Panc1 (cell line): ENCODE data around the gene SHQ1. TPM values are rescaled to one million over a fixed set of nuclear protein-coding genes. Genes with fewer than 3 reads are reported as not detected.

Source experiments
- ATAC-seq: fragments of 200-7000 bp; cut with Tn5 transposase; 2 replicates; pipeline ENCODE4 v1.9.1; 2020; ENCODE audit warnings: mild to moderate bottlenecking, moderate library complexity
- BruUV-seq: library from RNA; stranded (reverse); fragments of 400-500 nt; replicated peaks from 2 replicates; lab custom pipeline; 2021; lab: Mats Ljungman, UMichigan
- CTCF ChIA-PET: fragments of 300-600 bp; sonication (Branson Sonifier 250); formaldehyde crosslinking; loops from one replicate; lab custom pipeline; 2022; ENCODE audit warnings: antibody characterized with exemption; lab: Charles Lee
- POLR2A ChIA-PET: fragments of 300-600 bp; sonication (Branson Sonifier 250); formaldehyde crosslinking; loops from one replicate; lab custom pipeline; 2022; ENCODE audit warnings: antibody characterized with exemption; lab: Charles Lee
- DNase-seq: peaks from one replicate; pipeline ENCODE4 v3.0.0-alpha.2; 2010; ENCODE audit warnings: low read depth, low spot score
- H3K27ac ChIP-seq: 2 replicates; pipeline ENCODE4 v1.5.1; 2011; ENCODE audit warnings: mild to moderate bottlenecking, low read length, inconsistent platforms
- H3K27me3 ChIP-seq: fragments of 200-500 bp; sonication (Bioruptor generic); 2 replicates; pipeline ENCODE4 v1.6.0; 2014; ENCODE audit warnings: low read length, inconsistent platforms; ENCODE audit not compliant: control insufficient read depth, insufficient read depth
- H3K36me3 ChIP-seq: fragments of 200-500 bp; sonication (Bioruptor generic); 2 replicates; pipeline ENCODE4 v1.5.1; 2014; ENCODE audit warnings: inconsistent platforms, mild to moderate bottlenecking, low read length, moderate library complexity; ENCODE audit not compliant: control insufficient read depth, insufficient read depth
- H3K4me1 ChIP-seq: 2 replicates; pipeline ENCODE4 v1.5.1; 2011; ENCODE audit warnings: inconsistent platforms, mild to moderate bottlenecking, low read length, moderate library complexity; ENCODE audit not compliant: control insufficient read depth, insufficient read depth
- H3K4me3 ChIP-seq, 2 experiments: 2 replicates each; pipeline ENCODE4 v1.5.1; 2011 to 2012; ENCODE audit warnings: low read depth in 2 of 2, low read length in 2 of 2, mild to moderate bottlenecking in 2 of 2, inconsistent platforms in 1 of 2, moderate library complexity in 1 of 2
- H3K9me3 ChIP-seq: fragments of 200-500 bp; sonication (Bioruptor generic); 2 replicates; pipeline ENCODE4 v1.5.1; 2014; ENCODE audit warnings: low read depth, mild to moderate bottlenecking, inconsistent platforms, low read length, moderate library complexity; ENCODE audit not compliant: control insufficient read depth, insufficient read depth
- POLR2AphosphoS5 ChIP-seq: IDR thresholded peaks from 2 replicates; pipeline ENCODE4 v1.6.1; 2012; ENCODE audit warnings: mild to moderate bottlenecking, low read depth, low read length, moderate library complexity
- SIN3A ChIP-seq: IDR thresholded peaks from 2 replicates; pipeline ENCODE4 v1.6.1; 2012; ENCODE audit warnings: low read depth, mild to moderate bottlenecking, low read length, moderate library complexity, borderline replicate concordance; ENCODE audit not compliant: insufficient read depth
- TCF7L2 ChIP-seq: IDR thresholded peaks from 2 replicates; pipeline ENCODE4 v1.6.1; 2011; ENCODE audit warnings: mild to moderate bottlenecking, low read depth, low read length, inconsistent platforms
- in situ Hi-C: cut with HindIII; loops from 2 replicates; pipeline ENCODE4 v1.10.0; 2016; ENCODE audit warnings: low sequenced_read_pairs, low pct_unique_long_range_greater_than_20kb
- intact Hi-C: fragments of 100-400 bp; cut with micrococcal nuclease; formaldehyde crosslinking; loops from one replicate; pipeline ENCODE4 v1.10.0; 2022; ENCODE audit not compliant: unreplicated experiment
- total RNA-seq: library from RNA; stranded (reverse); gene quantifications from one replicate; pipeline ENCODE4 v1.2.1, GENCODE V29; 2021; ENCODE audit not compliant: unreplicated experiment
- TF ChIP-seq, protein P1 (sequence below): fragments of 450-650 bp; IDR thresholded peaks from 2 replicates; pipeline ENCODE4 v1.5.1; 2017; ENCODE audit warnings: mild to moderate bottlenecking
- TF ChIP-seq, protein P2 (sequence below), 2 experiments: IDR thresholded peaks; 2 replicates each; pipeline ENCODE4 v1.6.1; 2011 to 2012; ENCODE audit warnings: low read depth in 2 of 2, control low read depth in 1 of 2, low read length in 1 of 2, mild to moderate bottlenecking in 1 of 2, moderate library complexity in 1 of 2; ENCODE audit not compliant: insufficient read depth in 1 of 2

The SHQ1 gene
- total RNA-seq, 1 experiment from 2014 or later, result 21.0 TPM

DNA sequence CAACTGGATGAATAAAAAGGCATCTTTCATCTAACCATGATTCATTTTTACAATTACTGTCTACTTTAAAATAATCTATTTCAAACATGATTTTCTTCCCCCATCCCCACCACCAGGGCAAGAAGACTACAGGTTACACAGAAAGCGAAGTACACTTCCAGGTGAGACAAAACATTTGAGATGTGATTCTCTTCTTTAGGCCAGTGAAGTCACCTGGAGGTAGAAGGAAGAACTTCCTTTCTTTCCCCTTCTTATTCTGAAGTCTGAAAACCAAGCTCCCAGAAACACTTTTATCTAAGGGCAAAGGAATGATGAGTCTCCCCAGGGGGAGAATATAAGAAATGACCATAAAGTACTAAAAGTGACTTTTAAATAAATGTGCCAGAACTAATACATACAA lies 36.7 kb downstream of the SHQ1 start:
- no TSS peak for BruUV-seq
- H3K9me3 ChIP-seq, result no peaks in the 10 kb centered on the region
- TF ChIP-seq, protein P1, sequence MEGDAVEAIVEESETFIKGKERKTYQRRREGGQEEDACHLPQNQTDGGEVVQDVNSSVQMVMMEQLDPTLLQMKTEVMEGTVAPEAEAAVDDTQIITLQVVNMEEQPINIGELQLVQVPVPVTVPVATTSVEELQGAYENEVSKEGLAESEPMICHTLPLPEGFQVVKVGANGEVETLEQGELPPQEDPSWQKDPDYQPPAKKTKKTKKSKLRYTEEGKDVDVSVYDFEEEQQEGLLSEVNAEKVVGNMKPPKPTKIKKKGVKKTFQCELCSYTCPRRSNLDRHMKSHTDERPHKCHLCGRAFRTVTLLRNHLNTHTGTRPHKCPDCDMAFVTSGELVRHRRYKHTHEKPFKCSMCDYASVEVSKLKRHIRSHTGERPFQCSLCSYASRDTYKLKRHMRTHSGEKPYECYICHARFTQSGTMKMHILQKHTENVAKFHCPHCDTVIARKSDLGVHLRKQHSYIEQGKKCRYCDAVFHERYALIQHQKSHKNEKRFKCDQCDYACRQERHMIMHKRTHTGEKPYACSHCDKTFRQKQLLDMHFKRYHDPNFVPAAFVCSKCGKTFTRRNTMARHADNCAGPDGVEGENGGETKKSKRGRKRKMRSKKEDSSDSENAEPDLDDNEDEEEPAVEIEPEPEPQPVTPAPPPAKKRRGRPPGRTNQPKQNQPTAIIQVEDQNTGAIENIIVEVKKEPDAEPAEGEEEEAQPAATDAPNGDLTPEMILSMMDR, result no peak
- TF ChIP-seq TCF7L2 (no peak), SIN3A (no peak), POLR2AphosphoS5 (no peak)
- TF ChIP-seq, protein P2, sequence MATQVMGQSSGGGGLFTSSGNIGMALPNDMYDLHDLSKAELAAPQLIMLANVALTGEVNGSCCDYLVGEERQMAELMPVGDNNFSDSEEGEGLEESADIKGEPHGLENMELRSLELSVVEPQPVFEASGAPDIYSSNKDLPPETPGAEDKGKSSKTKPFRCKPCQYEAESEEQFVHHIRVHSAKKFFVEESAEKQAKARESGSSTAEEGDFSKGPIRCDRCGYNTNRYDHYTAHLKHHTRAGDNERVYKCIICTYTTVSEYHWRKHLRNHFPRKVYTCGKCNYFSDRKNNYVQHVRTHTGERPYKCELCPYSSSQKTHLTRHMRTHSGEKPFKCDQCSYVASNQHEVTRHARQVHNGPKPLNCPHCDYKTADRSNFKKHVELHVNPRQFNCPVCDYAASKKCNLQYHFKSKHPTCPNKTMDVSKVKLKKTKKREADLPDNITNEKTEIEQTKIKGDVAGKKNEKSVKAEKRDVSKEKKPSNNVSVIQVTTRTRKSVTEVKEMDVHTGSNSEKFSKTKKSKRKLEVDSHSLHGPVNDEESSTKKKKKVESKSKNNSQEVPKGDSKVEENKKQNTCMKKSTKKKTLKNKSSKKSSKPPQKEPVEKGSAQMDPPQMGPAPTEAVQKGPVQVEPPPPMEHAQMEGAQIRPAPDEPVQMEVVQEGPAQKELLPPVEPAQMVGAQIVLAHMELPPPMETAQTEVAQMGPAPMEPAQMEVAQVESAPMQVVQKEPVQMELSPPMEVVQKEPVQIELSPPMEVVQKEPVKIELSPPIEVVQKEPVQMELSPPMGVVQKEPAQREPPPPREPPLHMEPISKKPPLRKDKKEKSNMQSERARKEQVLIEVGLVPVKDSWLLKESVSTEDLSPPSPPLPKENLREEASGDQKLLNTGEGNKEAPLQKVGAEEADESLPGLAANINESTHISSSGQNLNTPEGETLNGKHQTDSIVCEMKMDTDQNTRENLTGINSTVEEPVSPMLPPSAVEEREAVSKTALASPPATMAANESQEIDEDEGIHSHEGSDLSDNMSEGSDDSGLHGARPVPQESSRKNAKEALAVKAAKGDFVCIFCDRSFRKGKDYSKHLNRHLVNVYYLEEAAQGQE (IDR thresholded peaks at IDR 0.05; ENCODE audit: insufficient read depth in 1 of 2, low read depth in 2 of 2, low read length in 1 of 2), result no peak
- no peak overlapping the region for H3K4me3 ChIP-seq
- H3K27me3 ChIP-seq, result no peaks in the 10 kb centered on the region
- H3K27ac ChIP-seq, result no peak overlapping the region
- ATAC-seq (no peak), DNase-seq (no peak)
- in situ Hi-C loops (no loop called here), intact Hi-C loops (loop anchor here (10.0 kb wide), 1 partner anchor 937 kb away; no protein-coding TSS in a partner anchor)
- ChIA-PET CTCF (no interaction called here), POLR2A (no interaction called here)
- no peaks in the 10 kb centered on the region; the same call in 1 of the 2 replicates for H3K36me3 ChIP-seq
- H3K4me1 ChIP-seq, result no peaks in the 10 kb centered on the region

DNA sequence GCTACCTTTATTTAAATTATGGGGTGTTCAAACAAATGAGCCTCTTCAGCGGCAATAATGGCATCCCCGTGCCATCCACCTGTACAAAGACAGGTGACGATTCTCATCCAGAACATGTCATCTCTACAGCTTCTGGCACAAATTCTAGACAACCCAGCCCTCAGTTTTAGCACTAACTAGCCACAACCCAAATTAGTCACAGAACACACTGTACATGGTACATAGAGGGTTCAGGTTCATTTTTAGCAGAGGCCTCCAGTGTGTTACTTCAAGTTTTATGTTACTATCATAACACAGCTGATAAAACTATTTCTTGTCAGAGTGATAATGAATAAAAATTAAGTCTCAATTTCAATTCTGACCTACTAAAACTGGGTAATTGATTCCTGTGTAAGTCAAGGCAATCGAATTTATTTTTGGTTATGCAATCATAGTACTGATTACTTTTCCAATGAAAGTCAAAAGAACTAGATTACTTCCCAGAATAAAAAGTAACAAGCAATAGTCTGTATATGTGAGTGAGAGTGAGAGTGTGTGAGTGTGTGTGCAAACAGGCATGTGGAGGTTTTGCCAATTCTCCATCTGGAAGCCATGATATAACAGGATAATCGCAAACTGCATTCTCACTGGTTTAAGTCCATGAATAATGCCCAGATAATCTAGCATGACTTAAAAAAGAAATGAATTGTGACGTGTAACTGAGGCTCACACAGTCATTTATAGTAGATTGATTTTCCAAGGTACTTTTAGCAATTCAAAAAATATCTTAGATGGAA lies 37.4 kb downstream of the SHQ1 start:
- Histone ChIP-seq H3K4me3 (no peak overlapping the region), H3K27me3 (no peaks in the 10 kb centered on the region), H3K36me3 (no peaks in the 10 kb centered on the region; the same call in 1 of the 2 replicates), H3K9me3 (no peaks in the 10 kb centered on the region), H3K27ac (no peak overlapping the region), H3K4me1 (no peaks in the 10 kb centered on the region)
- DNase-seq (no peak), ATAC-seq (no peak)
- in situ Hi-C loops, result no loop called here
- TF ChIP-seq TCF7L2 (no peak), POLR2AphosphoS5 (no peak), SIN3A (no peak)
- TF ChIP-seq, protein P1, result no peak
- TF ChIP-seq, protein P2 (IDR thresholded peaks at IDR 0.05; ENCODE audit: insufficient read depth in 1 of 2, low read depth in 2 of 2, low read length in 1 of 2), result no peak
- ChIA-PET CTCF (no interaction called here), POLR2A (no interaction called here)
- intact Hi-C loops, result loop anchor here (10.0 kb wide), 1 partner anchor 936 kb away; no protein-coding TSS in a partner anchor
- BruUV-seq, result no TSS peak
